IMR-90 (cell line): Measurements from ENCODE around the gene RASGRP2. TPM values are rescaled to one million over a fixed set of nuclear protein-coding genes. Genes with fewer than 3 reads are reported as not detected.

Experiments
- ATAC-seq: fragments of 200-7000 bp; cut with Tn5 transposase; 2 replicates; pipeline ENCODE4 v1.9.1; 2020; ENCODE audit warnings: low read depth, mild to moderate bottlenecking, moderate library complexity
- BruUV-seq: library from RNA; stranded (reverse); fragments of 400-500 nt; replicated peaks from 2 replicates; lab custom pipeline; 2021; lab: Mats Ljungman, UMichigan
- CTCF ChIA-PET: fragments of 300-600 bp; formaldehyde crosslinking; extraction: SDS; loops from one replicate; lab custom pipeline; 2021; ENCODE audit warnings: antibody characterized with exemption; lab: Yijun Ruan, JAX
- POLR2A ChIA-PET: fragments of 300-600 bp; sonication (Branson Sonifier 250); formaldehyde crosslinking; loops from one replicate; lab custom pipeline; 2022; ENCODE audit warnings: antibody characterized with exemption; ENCODE audit not compliant: unreplicated experiment; lab: Charles Lee
- DNase-seq: peaks from one replicate; pipeline ENCODE4 v3.0.0; 2013
- H2AFZ ChIP-seq: replicated peaks from 2 replicates; pipeline ENCODE3; 2013; ENCODE audit warnings: low read length, mild to moderate bottlenecking; ENCODE audit not compliant: poor library complexity
- H2AK5ac ChIP-seq: 2 replicates; pipeline ENCODE4 v1.6.1; 2013; ENCODE audit warnings: low read depth, low read length, inconsistent platforms
- H2AK9ac ChIP-seq: replicated peaks from 2 replicates; pipeline ENCODE3; 2013; ENCODE audit warnings: mild to moderate bottlenecking, low read depth, low read length, moderate library complexity; ENCODE audit not compliant: poor library complexity
- H2BK120ac ChIP-seq: 2 replicates; pipeline ENCODE4 v1.6.1; 2013; ENCODE audit warnings: low read depth, low read length, inconsistent platforms
- H2BK15ac ChIP-seq: 3 replicates; pipeline ENCODE4 v1.6.1; 2013; ENCODE audit warnings: low read depth, low read length, inconsistent platforms
- H2BK20ac ChIP-seq: 2 replicates; pipeline ENCODE4 v1.6.1; 2013; ENCODE audit warnings: low read depth, mild to moderate bottlenecking, inconsistent platforms, low read length, moderate library complexity
- H2BK5ac ChIP-seq: 2 replicates; pipeline ENCODE4 v1.6.1; 2013; ENCODE audit warnings: mild to moderate bottlenecking, low read depth, low read length, inconsistent platforms; ENCODE audit not compliant: poor library complexity, severe bottlenecking
- H3K14ac ChIP-seq: replicated peaks from 2 replicates; pipeline ENCODE4 v1.6.1; 2013; ENCODE audit warnings: low read depth, low read length, inconsistent platforms
- H3K18ac ChIP-seq: 2 replicates; pipeline ENCODE4 v1.6.1; 2013; ENCODE audit warnings: low read depth, low read length, control low read depth
- H3K23ac ChIP-seq: 2 replicates; pipeline ENCODE4 v1.6.1; 2013; ENCODE audit warnings: low read depth, low read length, inconsistent platforms
- H3K27ac ChIP-seq: 2 replicates; pipeline ENCODE4 v1.5.1; 2013; ENCODE audit warnings: mild to moderate bottlenecking, control low read depth, low read length; ENCODE audit not compliant: insufficient read depth
- H3K27me3 ChIP-seq: 2 replicates; pipeline ENCODE4 v1.6.1; 2013; ENCODE audit warnings: low read length; ENCODE audit not compliant: control insufficient read depth, insufficient read depth
- H3K36me3 ChIP-seq: 2 replicates; pipeline ENCODE4 v1.6.1; 2013; ENCODE audit warnings: low read length, mixed read lengths; ENCODE audit not compliant: control insufficient read depth, insufficient read depth
- H3K4ac ChIP-seq: 2 replicates; pipeline ENCODE4 v1.6.1; 2013; ENCODE audit warnings: low read depth, low read length, inconsistent platforms
- H3K4me1 ChIP-seq: 2 replicates; pipeline ENCODE4 v1.6.1; 2013; ENCODE audit warnings: low read length, mixed read lengths; ENCODE audit not compliant: control insufficient read depth, insufficient read depth
- H3K4me2 ChIP-seq: 2 replicates; pipeline ENCODE4 v1.6.1; 2013; ENCODE audit warnings: low read depth, mild to moderate bottlenecking, control low read depth, low read length, moderate library complexity
- H3K4me3 ChIP-seq: 2 replicates; pipeline ENCODE4 v1.5.1; 2013; ENCODE audit warnings: low read depth, mild to moderate bottlenecking, control low read depth, low read length, moderate library complexity; ENCODE audit not compliant: insufficient read depth
- H3K56ac ChIP-seq: 2 replicates; pipeline ENCODE4 v1.6.1; 2013; ENCODE audit warnings: low read length, inconsistent platforms; ENCODE audit not compliant: insufficient read depth; ENCODE audit errors: extremely low read depth
- H3K79me1 ChIP-seq, 2 experiments: 2 replicates each; pipeline ENCODE4 v1.6.1; 2013; ENCODE audit warnings: low read length in 2 of 2, inconsistent platforms in 1 of 2, low read depth in 1 of 2
- H3K9ac ChIP-seq: 2 replicates; pipeline ENCODE4 v1.6.1; 2013; ENCODE audit warnings: low read depth, low read length, control low read depth
- H3K9me1 ChIP-seq: 2 replicates; pipeline ENCODE4 v1.6.1; 2013; ENCODE audit warnings: low read length, inconsistent platforms; ENCODE audit not compliant: insufficient read depth
- H3K9me3 ChIP-seq: 2 replicates; pipeline ENCODE4 v1.6.1; 2013; ENCODE audit warnings: low read length; ENCODE audit not compliant: control insufficient read depth, insufficient read depth
- H4K20me1 ChIP-seq: 2 replicates; pipeline ENCODE4 v1.6.1; 2013; ENCODE audit warnings: low read length, inconsistent platforms; ENCODE audit not compliant: insufficient read depth
- H4K5ac ChIP-seq: 2 replicates; pipeline ENCODE4 v1.6.1; 2013; ENCODE audit warnings: mild to moderate bottlenecking, low read depth, low read length, control low read depth
- H4K8ac ChIP-seq, 2 experiments: 2 replicates each; pipeline ENCODE4 v1.6.1; 2013; ENCODE audit warnings: low read depth in 2 of 2, low read length in 2 of 2, control low read depth in 1 of 2, inconsistent platforms in 1 of 2
- H4K91ac ChIP-seq: 2 replicates; pipeline ENCODE4 v1.6.1; 2013; ENCODE audit warnings: low read depth, low read length, inconsistent platforms; ENCODE audit not compliant: insufficient read depth
- BHLHE40 ChIP-seq: fragments of 150-350 bp; IDR thresholded peaks from 2 replicates; pipeline ENCODE4 v1.6.1; 2016; ENCODE audit warnings: mild to moderate bottlenecking, low read depth, low read length
- CEBPB ChIP-seq: IDR thresholded peaks from 2 replicates; pipeline ENCODE4 v1.6.1; 2012; ENCODE audit warnings: low read depth, low read length, improper control_type of control experiment
- CHD1 ChIP-seq: IDR thresholded peaks from 2 replicates; pipeline ENCODE4 v1.6.1; 2012; ENCODE audit warnings: low read depth, low read length, improper control_type of control experiment
- ELK1 ChIP-seq: fragments of 150-350 bp; IDR thresholded peaks from 2 replicates; pipeline ENCODE4 v1.6.1; 2016; ENCODE audit warnings: low read depth, mild to moderate bottlenecking, low read length, moderate library complexity, borderline replicate concordance
- FOS ChIP-seq: fragments of 150-350 bp; IDR thresholded peaks from 2 replicates; pipeline ENCODE4 v1.6.1; 2016; ENCODE audit warnings: low read depth, low read length
- MAZ ChIP-seq: IDR thresholded peaks from 2 replicates; pipeline ENCODE4 v1.6.1; 2012; ENCODE audit warnings: low read depth, mild to moderate bottlenecking, low read length, improper control_type of control experiment, moderate library complexity, borderline replicate concordance
- MXI1 ChIP-seq: IDR thresholded peaks from 2 replicates; pipeline ENCODE4 v1.6.1; 2012; ENCODE audit warnings: low read depth, mild to moderate bottlenecking, low read length, moderate library complexity, borderline replicate concordance
- NFE2L2 ChIP-seq: fragments of 150-350 bp; IDR thresholded peaks from 2 replicates; pipeline ENCODE4 v1.6.1; 2016; ENCODE audit warnings: low read depth, mild to moderate bottlenecking, low read length
- POLR2A ChIP-seq: IDR thresholded peaks from 2 replicates; pipeline ENCODE4 v1.6.1; 2012; ENCODE audit warnings: mild to moderate bottlenecking, low read depth, low read length
- RAD21 ChIP-seq: IDR thresholded peaks from 2 replicates; pipeline ENCODE4 v1.6.1; 2012; ENCODE audit warnings: low read length, improper control_type of control experiment
- RCOR1 ChIP-seq: IDR thresholded peaks from 2 replicates; pipeline ENCODE4 v1.6.1; 2012; ENCODE audit warnings: mild to moderate bottlenecking, low read length, improper control_type of control experiment; ENCODE audit not compliant: insufficient replicate concordance
- RFX5 ChIP-seq: IDR thresholded peaks from 2 replicates; pipeline ENCODE4 v1.8.0; 2012; ENCODE audit warnings: low read depth, mild to moderate bottlenecking, low read length, moderate library complexity
- SMC3 ChIP-seq: fragments of 150-350 bp; IDR thresholded peaks from 2 replicates; pipeline ENCODE4 v1.6.1; 2016; ENCODE audit warnings: low read depth, mild to moderate bottlenecking, antibody characterized with exemption, low read length, moderate library complexity
- USF2 ChIP-seq: fragments of 150-350 bp; IDR thresholded peaks from 2 replicates; pipeline ENCODE4 v1.6.1; 2017; ENCODE audit warnings: mild to moderate bottlenecking, antibody characterized with exemption, low read length, low read depth
- WGBS, 2 experiments: methylation state at CpG; one replicate each; pipeline versions ENCODE4 v1.1.5 to v1.1.7; 2013; ENCODE audit warnings: missing lambda C conversion rate in 2 of 2; ENCODE audit not compliant: insufficient read length in 1 of 2; ENCODE audit errors: extremely low coverage in 2 of 2; 5-methylcytosine and 5-hydroxymethylcytosine counted together
- dilution Hi-C: fragments of 300-500 bp; cut with HindIII; formaldehyde crosslinking; loops from one replicate; pipeline ENCODE4 v1.14.3; 2018; ENCODE audit warnings: low sequenced_read_pairs; ENCODE audit not compliant: unreplicated experiment
- in situ Hi-C: fragments of 300-500 bp; cut with MboI; formaldehyde crosslinking; loops from 3 replicates; pipeline ENCODE4 v1.14.3; 2019; ENCODE audit warnings: low sequenced_read_pairs, inconsistent platforms, mixed read lengths
- intact Hi-C: fragments of 100-400 bp; cut with micrococcal nuclease; formaldehyde crosslinking; loops from 2 replicates; pipeline ENCODE4 v1.10.0; 2022
- polyA plus RNA-seq, 3 experiments: library from polyadenylated mRNA; depleted of rRNA; stranded (reverse); fragments of >200 nt; gene quantifications; 2 replicates each; pipeline ENCODE4 v1.2.3, GENCODE V29; 2012; ENCODE audit warnings: low replicate concordance in 1 of 3
- total RNA-seq: library from RNA; depleted of rRNA; stranded (reverse); fragments of >200 nt; gene quantifications from 2 replicates; pipeline ENCODE4 v1.2.3, GENCODE V29; 2012

Gene RASGRP2
- total and polyA plus RNA-seq, 2 of the 4 experiments (the other 2 are of a cell fraction) = 1.2 TPM; not detected in 1

GRCh38 chr11:64697663-64698375 is 46.1 kb downstream of the RASGRP2 start:
- Histone ChIP-seq H3K9ac (no peak overlapping the region), H2AFZ (no peak overlapping the region), H3K79me1 (no peaks in the 10 kb centered on the region), H3K4ac (no peak overlapping the region), H3K27me3 (peaks cover 77% of the 10 kb centered on the region), H3K4me2 (no peak overlapping the region), H3K4me1 (no peaks in the 10 kb centered on the region), H3K27ac (no peak overlapping the region), H3K9me3 (no peaks in the 10 kb centered on the region), H3K14ac (no peak overlapping the region), H2AK5ac (no peak overlapping the region), H4K91ac (no peak overlapping the region), H2AK9ac (no peak overlapping the region), H2BK15ac (no peak overlapping the region), H3K18ac (no peak overlapping the region), H2BK120ac (no peak overlapping the region), H4K5ac (no peak overlapping the region), H4K8ac (no peak overlapping the region), H3K23ac (no peak overlapping the region), H3K9me1 (0 out of 2 replicates have a peak, but pooled peaks cover 2% of the 10 kb centered on the region), H3K56ac (no peak overlapping the region), H2BK5ac (no peak overlapping the region), H3K4me3 (no peak overlapping the region), H4K20me1 (no peaks in the 10 kb centered on the region), H3K36me3 (no peaks in the 10 kb centered on the region), H2BK20ac (no peak overlapping the region)
- intact Hi-C loops (no loop called here), in situ Hi-C loops (no loop called here), dilution Hi-C loops (no loop called here)
- WGBS, 2 experiments = no CpG with 5 or more reads among the region's 7 CpGs
- BruUV-seq = no TSS peak
- ATAC-seq (no peak), DNase-seq (no peak)
- ChIA-PET POLR2A (no interaction called here), CTCF (no interaction called here)
- TF ChIP-seq MAZ (no peak), NFE2L2 (no peak), POLR2A (no peak), RFX5 (no peak), RAD21 (no peak), MXI1 (no peak), SMC3 (no peak), FOS (no peak), RCOR1 (no peak), BHLHE40 (no peak), ELK1 (no peak), CHD1 (no peak), CEBPB (no peak), USF2 (no peak)
